ENCODE results near the gene SKIDA1.
A peak's percentile ranks its signal among the peaks of the same experiment; 100 is the strongest.

Gene SKIDA1

GRCh38 chr10:21518641-21519396 lies 6.7 kb downstream of the SKIDA1 start:
- in situ Hi-C loops (cut with HindIII; ENCODE audit: low pct_ligation_motif_present, low pct_unique_long_range_greater_than_20kb, low sequenced_read_pairs), result no loop called here
- peak; percentile 21 for DNase-seq

DNA sequence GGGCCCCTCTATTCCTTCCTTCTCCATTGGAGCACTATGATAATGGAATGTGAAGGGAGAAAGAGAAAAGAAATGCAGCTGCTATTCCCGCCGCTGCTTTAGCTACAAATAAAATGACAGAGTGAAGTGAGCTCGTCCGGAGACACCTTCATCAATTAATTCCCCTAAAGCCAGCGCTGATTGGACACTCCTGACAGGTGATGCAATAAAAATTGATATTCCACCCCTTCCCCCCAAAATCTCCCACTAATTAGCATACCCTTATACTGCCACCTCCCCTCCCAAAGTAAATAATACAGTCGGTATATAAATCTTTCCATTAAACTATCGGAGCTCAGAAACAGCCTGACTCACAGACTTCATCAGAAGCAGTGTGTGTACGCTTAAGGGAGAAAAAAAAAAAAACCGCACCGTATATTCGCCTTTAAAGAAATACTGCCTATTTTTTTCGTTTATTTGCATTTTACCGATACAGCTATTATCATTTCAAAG lies 7.3 kb downstream of the SKIDA1 start:
- in situ Hi-C loops (cut with HindIII; ENCODE audit: low pct_ligation_motif_present, low pct_unique_long_range_greater_than_20kb, low sequenced_read_pairs), result no loop called here
- peak; percentile 27 for DNase-seq

GRCh38 chr10:21517134-21518031 lies 8.1 kb downstream of the SKIDA1 start:
- in situ Hi-C loops (cut with HindIII; ENCODE audit: low pct_ligation_motif_present, low pct_unique_long_range_greater_than_20kb, low sequenced_read_pairs), result no loop called here

GRCh38 chr10:21516242-21517131 lies 9.0 kb downstream of the SKIDA1 start:
- DNase-seq, result peak; percentile 61

More at GRCh38 chr10:21517134-21518031, 8.1 kb downstream of the SKIDA1 start:
- DNase-seq, result peak; percentile 52

DNA sequence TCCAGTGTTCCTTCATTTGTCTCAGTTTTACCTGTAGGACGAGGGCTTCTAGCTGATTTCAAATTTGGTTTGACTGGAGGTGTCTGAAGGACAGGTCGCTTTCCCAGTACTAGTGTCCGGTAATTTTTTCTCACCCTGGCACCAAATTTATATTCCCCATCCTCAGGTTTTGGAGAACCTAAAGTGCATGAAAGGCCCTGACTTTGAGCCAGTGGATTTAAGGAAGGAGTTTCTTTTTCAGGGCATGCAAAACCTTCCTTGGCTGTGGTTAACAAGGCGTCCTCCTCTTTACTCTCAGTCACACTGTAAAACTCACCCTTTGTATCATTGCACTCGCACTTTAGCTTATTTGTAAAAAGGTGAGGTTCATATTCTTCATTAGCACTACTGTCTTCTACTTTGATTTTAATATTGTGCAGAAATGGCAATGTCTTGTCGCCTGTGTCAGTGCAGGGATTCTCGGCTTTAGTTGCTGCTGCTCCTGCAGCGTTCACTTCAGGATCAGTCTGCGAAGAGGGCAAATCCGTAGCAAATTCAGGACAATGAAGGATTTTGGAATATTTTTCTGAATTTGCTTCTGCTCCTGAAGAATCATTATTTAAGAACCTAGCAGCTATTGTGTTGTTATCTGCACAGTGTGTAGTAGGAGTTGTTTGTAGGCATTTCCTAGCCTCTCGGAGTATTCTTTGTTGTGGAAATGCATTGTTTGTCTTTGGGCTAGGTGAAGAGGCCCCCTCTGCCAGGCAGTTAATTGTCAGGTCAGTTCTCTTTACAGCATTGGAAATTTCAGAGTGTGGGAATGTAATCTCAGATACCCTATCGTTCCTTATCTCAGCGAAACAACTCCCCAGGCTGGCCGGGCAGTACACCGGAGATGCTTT lies 9.9 kb downstream of the SKIDA1 start:
- in situ Hi-C loops (cut with HindIII; ENCODE audit: low pct_ligation_motif_present, low pct_unique_long_range_greater_than_20kb, low sequenced_read_pairs), result no loop called here
- DNase-seq, result no peak

More at GRCh38 chr10:21516242-21517131, 9.0 kb downstream of the SKIDA1 start:
- in situ Hi-C loops (cut with HindIII; ENCODE audit: low pct_ligation_motif_present, low pct_unique_long_range_greater_than_20kb, low sequenced_read_pairs), result no loop called here

GRCh38 chr10:21514818-21515351 lies 10.6 kb downstream of the SKIDA1 start:
- in situ Hi-C loops (cut with HindIII; ENCODE audit: low pct_ligation_motif_present, low pct_unique_long_range_greater_than_20kb, low sequenced_read_pairs), result no loop called here
- DNase-seq, result no peak

GRCh38 chr10:21514129-21514817 lies 11.2 kb downstream of the SKIDA1 start:
- DNase-seq, result no peak
- in situ Hi-C loops (cut with HindIII; ENCODE audit: low pct_ligation_motif_present, low pct_unique_long_range_greater_than_20kb, low sequenced_read_pairs), result no loop called here

- DNase-seq, result no peak
- in situ Hi-C loops (cut with HindIII; ENCODE audit: low pct_ligation_motif_present, low pct_unique_long_range_greater_than_20kb, low sequenced_read_pairs), result no loop called here
Measured at GRCh38 chr10:21513405-21513788, 12.1 kb downstream of the SKIDA1 start.

DNA sequence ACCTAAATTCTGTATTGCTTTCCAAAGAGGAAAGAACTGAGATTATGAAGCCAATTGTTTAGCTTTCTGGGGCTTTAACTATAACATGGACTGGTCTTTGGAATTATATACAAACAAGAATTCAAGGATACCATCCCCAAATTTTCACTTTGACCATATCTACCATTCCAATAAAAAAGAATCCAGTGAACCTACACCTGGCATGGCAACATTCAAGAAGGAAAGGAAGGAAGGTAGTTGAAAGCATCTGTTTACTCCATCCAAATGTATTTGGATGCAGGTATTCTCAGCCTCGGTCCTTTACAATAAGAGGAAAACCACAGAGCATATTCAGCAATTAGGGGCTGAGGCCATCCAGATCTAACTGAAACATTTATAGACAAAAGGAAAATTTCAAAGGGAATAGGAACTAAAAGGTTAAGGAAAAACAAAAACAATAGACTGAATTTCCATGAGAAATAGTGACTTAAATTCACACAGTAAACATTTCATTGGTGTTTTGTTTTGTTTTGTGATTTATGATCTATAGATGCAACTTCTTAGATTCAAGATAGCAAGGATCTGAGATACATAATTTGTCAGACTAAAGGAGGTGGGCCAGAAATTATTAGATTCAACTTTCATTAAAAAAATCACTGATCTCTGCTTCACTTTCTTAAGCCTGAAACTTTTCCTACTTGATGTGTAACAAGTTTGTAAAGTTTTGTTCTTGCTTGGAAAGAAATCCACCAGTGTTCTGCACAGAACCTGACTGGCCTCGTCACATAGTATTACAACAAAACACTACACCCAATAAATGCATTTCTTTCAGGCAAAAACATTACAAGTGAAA lies 12.7 kb downstream of the SKIDA1 start:
- in situ Hi-C loops (cut with HindIII; ENCODE audit: low pct_ligation_motif_present, low pct_unique_long_range_greater_than_20kb, low sequenced_read_pairs), result no loop called here
- DNase-seq, result no peak

GRCh38 chr10:21511946-21512572 lies 13.4 kb downstream of the SKIDA1 start:
- in situ Hi-C loops (cut with HindIII; ENCODE audit: low pct_ligation_motif_present, low pct_unique_long_range_greater_than_20kb, low sequenced_read_pairs), result no loop called here
- no peak for DNase-seq

DNA sequence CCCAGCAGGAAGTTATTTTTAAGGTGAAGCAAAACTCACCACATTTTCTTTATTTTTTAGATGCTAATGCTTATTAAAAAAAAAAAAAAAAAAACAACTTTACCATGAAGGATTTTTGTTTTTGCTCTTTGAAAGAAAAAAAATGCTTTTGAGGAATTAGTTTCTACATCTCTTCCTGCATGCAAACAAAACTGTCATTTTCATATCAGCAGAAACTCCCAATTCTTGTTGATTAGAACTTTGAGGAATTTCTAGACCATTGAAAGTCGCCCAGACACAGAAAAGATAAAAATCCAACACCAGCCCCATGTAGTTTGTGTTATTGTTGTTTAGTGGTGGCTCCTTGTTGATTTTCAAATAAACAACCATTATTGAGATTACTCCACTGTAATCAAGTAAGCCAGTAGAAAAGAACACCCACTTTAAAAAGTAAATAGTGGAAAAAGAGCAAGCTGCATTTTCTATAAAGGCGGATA lies 14.3 kb downstream of the SKIDA1 start:
- no peak for DNase-seq
- in situ Hi-C loops (cut with HindIII; ENCODE audit: low pct_ligation_motif_present, low pct_unique_long_range_greater_than_20kb, low sequenced_read_pairs), result no loop called here

GRCh38 chr10:21510241-21511094 lies 15.0 kb downstream of the SKIDA1 start:
- in situ Hi-C loops (cut with HindIII; ENCODE audit: low pct_ligation_motif_present, low pct_unique_long_range_greater_than_20kb, low sequenced_read_pairs), result no loop called here
- DNase-seq, result no peak

DNA sequence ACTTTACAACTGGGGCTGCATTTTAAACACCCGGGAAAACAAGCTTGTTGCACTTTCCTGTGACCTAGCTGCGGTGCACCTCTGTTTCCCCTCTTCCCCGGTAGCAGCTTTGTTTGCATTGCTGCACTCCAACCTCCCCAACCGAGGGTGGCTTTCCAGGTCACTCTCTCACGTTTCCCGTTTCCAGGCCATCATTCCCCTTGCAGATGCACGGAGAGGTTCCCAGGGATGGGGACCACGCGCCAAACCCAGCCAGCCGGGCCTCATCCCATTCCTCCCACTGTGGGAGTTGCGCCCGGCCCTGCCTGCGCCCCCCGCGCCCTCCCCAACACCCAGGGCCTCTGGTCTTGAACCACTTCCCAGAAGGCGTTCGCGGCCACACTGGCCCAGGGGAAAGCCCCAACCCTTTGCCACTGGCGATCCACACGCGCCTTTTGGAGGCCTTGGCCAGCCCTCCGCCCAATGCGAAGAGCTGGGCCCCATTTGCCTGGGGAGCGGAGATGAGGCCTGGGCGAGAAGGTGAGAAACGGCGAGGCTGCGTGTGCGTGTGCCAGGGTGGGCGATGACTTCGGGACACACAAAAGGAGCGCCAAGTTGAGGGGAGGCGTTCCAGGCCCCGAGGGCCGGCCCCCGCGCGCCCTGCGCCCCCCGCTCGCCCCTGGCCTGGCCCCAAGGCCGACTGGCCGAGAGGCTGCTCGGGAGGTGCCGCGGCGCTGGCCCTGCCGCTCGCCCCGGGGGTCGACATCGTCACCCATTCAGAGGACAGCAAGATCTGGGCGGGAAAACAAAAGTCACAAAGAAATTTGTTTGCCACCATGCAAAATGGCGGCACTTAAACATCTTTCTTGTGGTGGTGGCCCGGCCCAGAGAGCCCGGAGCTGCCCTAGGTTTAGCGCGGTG lies 15.9 kb downstream of the SKIDA1 start:
- in situ Hi-C loops (cut with HindIII; ENCODE audit: low pct_ligation_motif_present, low pct_unique_long_range_greater_than_20kb, low sequenced_read_pairs), result no loop called here
- DNase-seq, result no peak
